HG02571 (cell line): ENCODE data around the gene ESPNL.

ENCODE experiments used
- ATAC-seq: cut with Tn5 transposase; IDR thresholded peaks from one replicate; pipeline ENCODE4 v1.9.1; 2021; ENCODE audit warnings: mild to moderate bottlenecking, moderate library complexity; ENCODE audit not compliant: unreplicated experiment

ESPNL gene

DNA sequence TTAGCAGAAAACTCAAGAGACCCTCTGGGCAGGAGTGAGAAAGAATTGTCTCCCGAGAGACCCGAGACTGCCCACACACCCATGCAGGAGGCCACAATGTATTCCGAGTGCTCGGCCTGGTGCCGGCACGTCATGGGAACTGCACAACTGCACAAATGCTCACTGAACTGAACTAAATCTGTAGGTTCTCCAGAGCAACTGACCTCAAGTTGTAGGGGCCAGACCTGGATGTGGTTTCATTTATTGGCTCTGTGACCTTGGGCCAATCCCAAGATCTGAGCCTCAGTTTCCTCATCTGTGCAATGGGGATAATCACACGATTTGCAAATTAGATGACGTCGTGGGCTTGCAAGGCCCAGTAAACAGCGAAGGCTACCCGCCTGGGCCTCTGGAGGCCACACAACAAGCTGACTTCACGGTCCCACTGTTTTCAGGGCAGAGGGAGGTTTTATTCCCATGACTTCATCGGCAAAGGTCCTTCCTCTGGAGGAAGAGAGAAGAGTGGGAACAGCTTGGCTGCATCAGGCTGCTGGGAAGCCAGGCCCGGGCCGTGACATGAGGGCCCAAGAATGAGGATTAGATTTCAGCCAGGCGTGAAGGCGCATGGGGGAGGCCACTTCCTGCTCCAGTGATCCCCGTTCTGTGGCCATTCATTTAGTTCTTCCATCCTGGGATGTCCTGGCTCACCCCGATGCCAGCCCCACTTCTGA is 55.1 kb downstream of the ESPNL start:
- ATAC-seq, result no peak

DNA sequence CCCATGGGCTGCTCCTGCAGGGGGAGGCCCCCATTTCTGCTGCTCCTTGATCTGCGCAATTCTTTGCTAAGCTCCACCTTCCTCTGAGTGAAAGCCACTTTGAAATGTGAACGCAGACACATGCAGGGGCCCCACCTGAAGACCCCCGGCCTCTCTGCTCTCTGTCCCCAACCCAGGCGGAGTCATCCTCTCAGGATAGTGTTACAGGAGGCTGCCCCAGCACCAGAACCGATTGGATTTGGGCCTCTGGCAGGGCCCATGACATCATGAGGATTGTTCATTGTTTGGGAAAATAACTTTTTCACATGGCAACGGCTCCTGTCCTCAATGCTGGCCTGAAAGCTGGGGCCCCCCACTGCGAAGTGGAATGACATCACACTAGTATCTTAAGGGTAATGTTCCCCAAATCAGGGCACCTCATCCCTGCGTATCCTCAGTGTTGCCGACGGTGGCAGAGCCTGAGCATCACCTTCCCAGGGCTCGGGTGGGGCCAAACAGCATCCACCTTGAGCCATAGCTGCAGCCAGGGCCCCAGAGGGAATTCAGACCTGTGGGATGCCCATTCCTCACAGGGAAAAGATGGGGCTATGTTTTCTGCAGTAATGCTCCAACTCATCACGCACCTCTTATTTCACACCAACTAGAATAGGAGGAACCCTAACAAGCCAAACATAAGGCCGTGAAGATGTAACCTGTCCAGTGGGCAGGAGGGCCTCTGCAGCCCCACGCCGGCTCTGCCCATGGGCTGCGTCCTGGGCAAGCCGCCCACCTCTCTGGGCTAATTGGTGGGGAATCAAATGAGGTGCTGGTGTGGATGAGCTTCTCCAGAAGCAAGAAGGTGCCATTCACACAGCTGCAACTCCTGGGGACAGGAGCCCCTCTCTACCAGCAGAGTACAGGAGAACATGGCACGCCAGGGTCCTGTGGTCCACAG is 55.9 kb downstream of the ESPNL start:
- no peak for ATAC-seq

DNA sequence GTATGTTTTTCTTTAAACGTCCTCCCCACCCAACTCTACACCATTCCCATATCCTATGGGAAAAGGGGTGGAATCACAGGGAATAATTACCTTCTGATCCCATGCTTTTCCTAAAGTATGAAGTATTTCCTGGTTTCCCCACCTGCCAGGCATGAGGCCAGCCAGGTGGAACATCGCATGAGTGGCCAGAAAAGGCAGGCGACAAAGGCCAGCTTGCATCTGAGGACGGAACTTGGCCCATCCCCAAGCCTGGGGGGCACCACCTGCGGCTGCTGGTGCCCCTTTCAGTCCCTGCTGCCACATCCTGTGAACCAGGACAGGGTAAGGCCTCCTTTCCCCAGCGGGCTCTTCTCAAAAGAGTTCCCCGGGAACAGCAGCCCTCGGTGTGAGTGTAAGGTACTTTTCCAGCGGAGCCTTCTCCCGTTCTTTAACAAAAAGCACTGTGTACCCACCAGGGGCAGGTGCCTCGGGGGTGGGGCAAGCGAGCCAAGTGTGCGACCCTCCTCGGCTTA is 57.4 kb downstream of the ESPNL start:
- ATAC-seq, result no peak

DNA sequence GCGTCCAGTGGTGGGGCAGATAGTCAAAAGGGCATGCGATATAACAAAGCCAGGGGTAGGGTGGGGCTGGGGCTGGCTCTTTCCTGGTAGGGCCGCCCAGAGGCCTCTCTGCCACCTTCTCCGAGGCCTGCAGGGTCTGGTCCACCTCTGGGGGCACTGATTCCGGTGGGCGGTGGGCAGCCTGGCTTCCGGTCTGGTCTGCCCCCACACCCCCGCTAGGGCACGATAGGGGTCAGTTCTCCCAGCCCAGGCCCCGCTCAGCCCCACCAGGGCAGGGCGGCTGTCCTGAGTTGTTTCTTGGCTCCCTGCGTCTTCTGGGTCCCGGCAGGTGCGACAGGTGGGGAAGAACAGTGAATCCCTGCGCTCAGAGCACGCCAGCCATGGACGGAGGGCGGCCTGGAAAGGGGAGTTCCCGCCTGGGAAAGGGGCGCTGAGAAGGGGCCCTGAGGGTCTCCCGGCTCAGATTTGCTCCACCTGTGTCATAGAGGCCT is 57.9 kb downstream of the ESPNL start:
- no peak for ATAC-seq

DNA sequence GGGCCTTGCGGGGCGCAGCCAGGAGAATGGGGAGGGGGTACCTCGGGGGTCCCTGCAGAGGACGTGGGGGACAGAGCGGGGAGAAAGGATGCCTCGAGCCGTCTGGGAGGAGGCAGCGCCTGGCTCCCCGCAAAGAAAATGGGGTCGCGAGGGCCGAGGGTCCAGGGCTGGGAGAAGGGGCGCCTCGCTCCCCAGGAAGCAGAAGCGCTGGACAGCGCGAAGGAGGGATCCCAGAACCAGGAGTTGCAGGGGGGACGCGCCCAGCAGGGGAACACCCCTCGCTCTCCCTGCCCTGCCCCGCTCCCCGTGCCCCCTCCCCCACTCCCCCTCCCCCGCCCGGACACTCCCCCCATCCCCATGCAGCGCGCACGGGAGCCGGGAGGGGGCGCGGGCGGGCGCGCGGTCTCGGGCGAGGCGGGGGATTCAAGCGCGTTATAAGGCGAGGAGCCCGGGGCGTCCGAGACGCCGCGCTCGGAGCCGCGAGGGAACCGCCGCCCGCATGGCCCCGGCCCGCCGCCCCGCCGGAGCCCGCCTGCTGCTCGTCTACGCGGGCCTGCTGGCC is 58.5 kb downstream of the ESPNL start, which contains the start of gene ERFE:
Gene ERFE (plus strand): TSS at position 462 of the 562 bp plus-strand sequence. CDS start 38 bp downstream, at position 500.
- no peak for ATAC-seq

DNA sequence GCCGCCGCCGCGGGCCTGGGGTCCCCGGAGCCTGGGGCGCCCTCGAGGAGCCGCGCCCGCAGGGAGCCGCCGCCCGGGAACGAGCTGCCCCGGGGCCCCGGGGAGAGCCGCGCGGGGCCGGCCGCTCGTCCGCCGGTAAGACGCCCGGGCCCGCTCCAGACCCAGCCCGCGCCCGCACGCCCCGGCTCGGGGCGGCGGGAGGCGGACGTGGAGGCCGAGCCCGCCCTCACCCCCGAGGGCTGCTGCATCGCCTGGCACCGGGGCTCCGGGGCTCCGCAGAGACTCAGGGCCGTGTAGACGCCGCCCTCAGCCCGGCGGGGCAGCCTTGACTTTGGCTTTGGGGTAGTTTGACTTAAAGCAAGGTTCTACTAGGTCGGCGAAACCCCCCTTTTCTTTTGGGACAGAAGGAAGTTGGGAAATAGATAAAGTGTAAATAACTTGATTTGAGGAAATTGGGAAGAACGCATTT is 59.0 kb downstream of the ESPNL start:
- ATAC-seq, result no peak

DNA sequence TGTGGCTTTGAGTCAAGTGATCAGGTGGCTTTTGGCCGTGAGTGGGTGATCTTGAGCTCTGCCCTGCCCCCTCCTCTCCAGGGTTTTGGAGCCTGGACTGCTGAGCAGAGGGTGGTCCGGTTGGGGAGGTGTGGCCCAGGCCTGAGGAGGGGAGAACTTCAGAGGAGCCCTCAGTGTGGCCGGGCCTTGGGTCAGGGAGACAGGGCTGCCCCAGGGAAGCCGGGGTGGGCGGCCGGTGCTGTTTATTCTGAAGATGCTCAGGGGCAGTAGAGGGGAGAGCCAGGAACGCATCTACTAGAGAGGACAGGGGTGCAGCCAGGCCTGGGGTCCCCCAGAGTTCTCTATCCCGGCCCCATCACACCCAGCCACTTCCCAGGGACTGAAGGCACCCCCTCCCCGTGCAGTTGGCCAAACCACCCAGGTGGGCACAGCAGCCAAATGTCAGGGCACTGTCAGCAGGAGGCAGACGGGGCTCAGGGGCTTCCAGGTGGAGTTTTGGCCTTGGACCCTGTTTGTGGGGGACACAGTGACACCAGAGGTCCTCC is 59.6 kb downstream of the ESPNL start:
- no peak for ATAC-seq

DNA sequence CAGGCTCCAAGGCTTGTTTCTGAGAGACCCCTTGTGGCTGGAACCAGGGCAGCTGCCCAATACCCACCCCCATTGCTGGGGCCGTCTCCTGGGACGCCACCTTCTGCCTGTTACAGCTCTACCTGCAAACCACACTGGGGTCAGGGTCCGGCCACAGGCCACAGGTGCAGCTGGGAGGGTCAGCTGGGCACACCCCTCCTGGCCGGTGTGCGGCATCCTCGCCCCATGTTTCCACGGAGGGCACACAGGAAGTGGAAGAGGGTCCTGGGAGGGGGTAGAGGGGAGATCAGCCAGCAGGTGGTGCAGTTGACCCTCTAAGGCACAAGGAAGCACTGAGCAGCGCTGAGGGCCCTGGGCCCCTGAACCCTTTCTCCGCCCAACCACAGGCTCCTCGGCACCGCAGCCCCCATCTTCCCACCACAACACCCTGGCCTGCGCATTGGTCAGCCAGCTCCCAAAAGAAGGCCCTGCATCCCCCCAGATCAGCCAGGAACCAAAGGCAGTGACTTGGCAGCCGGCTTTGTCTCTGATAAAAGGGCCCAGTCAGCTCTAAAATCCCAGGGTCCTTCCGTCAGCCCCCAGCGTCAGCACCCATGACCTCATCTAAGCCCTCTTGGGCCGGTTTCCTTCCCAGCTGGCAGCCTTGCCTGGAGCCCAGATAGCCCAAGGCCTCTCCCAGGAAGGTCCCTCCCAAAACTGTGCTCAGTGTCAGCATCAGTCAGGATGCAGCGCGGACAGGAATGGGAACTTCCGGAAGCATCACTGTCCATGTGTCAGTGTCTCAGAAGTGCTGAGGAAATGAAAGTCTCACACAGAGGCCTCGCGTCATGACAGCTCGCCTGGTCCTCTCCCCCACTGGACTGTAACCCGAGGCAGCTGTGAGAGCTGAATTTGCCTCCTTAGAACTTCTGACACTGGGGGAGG is 60.3 kb downstream of the ESPNL start:
- no peak for ATAC-seq

DNA sequence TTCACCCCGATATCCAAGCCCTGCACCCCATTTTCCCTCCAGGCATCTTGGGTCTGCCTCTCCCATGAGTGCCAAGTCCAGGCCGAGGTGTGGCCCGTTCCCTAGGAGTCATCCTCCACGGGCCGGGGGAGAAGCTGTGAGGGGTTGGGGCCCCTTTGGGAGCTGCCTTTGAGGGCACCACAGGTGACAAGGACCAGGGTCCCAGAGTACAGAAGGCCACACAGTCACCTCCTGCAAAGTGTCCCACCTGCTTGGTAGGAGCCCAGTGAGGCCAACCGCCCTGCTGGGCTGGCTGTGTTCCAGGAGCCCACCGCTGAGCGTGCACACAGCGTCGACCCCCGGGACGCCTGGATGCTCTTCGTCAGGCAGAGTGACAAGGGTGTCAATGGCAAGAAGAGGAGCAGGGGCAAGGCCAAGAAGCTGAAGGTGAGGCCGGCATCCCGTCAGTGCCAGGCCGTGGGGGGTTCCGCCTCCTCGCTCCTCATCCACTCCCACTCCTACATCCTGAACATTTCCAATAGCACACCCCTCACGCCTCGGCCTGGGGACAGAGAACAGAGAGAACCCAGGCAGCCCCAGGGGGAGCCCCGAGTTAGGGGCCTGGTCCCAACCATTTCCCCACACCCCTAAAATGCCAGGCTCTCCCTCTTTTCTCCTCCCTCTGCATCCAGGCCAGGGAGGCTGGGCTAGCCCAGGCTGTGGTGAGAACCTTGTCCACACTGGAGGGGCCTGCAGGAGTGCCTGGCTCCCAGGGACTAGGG is 61.3 kb downstream of the ESPNL start:
- ATAC-seq, result no peak

DNA sequence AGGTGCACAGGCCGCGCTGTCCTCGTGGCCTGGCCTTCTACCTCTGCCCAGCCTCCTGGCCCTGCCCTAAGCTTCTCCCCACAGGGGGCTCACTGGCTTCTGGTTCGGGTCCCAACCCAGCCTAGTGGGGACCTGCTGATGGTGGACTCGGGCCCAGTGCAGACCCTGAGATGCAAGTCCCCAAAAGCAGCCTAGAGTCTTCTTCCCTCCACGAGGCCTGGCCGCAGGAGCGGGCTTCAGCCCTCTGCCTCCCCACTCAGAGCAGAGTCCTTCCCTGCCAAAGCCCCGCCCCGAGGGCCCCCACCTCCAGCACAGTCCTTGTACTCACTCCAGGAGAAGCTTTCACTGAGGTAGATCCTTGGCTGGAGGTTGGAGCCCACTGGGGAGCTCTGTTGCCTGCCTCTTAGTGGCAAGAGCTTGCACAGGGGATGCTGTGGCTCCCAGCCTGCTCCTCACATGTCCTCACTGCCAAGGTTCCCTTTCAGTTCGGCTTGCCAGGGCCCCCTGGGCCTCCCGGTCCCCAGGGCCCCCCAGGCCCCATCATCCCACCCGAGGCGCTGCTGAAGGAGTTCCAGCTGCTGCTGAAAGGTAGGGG is 62.2 kb downstream of the ESPNL start:
- no peak for ATAC-seq

DNA sequence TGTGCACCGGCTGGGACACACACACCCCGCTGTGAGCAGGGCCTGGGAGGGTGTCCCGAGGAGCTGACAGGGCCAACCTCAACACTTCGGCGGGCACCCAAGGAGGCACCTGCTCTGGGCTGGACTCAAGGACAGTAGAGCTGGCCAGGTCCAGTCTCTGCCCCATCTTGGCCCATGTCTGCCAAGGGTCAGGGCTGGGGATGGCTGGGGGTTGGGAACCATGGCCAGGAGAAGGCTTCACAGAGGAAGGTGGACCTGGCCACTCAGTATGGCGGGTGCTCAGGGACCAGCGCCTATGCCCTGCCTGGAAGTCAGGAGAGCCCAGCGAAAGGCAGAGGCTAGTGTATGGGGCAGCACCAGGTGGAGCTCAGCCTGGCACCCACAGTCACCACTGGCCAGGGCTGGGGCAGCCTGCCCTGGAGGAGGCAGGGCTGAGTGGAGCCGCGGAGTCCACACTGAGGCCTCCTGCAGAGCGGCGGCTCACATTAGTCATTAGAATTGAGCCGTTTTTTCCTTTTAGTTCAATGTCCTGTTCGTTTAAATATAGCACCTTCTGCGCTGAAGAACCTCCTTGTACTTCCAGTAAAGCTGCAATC is 62.8 kb downstream of the ESPNL start:
- no peak for ATAC-seq

DNA sequence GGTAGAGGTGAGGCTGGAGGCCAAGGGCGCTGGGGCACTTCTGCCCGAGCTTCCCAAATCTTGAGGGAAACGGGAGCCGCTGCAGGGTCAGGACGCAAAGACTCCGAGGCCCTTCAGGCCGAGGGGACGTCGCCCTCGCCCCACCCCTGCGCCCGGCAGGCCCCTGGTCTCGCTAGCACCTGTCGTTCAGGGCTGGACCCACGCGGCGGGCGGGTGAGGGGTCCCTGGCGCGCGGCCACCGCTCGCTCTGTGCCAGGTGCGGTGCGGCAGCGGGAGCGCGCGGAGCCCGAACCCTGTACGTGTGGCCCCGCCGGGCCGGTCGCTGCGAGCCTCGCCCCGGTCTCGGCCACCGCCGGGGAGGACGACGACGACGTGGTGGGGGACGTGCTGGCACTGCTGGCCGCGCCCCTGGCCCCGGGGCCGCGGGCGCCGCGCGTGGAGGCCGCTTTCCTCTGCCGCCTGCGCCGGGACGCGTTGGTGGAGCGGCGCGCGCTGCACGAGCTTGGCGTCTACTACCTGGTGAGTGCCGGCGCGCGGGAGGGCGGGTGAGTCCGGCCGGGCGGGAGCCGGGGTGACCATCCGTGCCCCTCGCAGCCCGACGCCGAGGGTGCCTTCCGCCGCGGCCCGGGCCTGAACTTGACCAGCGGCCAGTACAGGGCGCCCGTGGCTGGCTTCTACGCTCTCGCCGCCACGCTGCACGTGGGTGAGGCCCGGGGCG is 63.5 kb downstream of the ESPNL start:
- ATAC-seq, result no peak

DNA sequence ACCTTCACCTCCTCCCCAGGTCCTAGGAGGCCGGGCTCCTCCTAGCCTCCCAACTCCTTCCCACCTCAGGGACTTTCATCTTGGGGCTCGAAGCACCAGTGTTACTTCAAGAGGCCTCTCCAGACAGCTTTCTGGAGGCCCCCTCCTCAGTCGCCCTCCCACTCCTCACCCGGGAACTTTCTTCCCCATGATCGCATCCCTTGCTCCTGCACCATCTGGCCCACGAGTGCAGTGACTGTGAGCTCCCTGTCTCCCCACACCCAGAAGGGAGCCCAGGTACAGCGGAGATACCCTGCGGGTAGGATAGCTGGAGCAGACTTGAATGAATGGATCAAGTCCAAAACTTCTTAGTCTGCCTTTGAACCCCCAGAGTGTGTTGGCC is 64.8 kb downstream of the ESPNL start:
- no peak for ATAC-seq

DNA sequence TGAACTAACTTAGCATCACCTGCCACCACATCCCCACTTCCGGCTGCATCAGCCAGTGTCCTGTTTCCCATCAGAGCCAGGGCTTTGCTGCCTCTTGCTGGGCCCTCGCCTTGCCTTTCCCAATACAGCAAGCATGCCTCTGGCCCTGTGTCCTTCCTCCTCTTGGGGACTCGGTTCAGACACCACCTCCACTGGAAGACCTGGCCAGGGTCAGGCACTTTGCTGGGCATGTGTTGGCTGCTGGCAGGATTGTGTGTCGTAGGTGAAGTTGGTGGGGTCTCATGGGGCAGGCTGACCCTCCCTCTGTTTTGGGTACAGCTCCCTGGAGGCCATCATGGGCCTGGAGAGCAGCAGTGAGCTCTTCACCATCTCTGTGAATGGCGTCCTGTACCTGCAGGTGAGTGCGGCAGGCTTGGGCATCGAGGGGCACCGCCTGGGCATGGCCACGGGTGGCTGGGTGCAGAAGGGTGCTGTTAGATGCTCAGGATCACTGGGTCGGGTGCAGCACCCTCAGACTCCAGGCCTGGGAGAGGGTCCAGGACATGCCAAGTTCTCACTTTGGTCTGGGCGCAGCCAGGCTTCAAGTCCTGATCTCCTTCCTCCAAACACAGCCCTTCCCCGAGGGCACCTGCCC is 65.3 kb downstream of the ESPNL start:
- no peak for ATAC-seq

DNA sequence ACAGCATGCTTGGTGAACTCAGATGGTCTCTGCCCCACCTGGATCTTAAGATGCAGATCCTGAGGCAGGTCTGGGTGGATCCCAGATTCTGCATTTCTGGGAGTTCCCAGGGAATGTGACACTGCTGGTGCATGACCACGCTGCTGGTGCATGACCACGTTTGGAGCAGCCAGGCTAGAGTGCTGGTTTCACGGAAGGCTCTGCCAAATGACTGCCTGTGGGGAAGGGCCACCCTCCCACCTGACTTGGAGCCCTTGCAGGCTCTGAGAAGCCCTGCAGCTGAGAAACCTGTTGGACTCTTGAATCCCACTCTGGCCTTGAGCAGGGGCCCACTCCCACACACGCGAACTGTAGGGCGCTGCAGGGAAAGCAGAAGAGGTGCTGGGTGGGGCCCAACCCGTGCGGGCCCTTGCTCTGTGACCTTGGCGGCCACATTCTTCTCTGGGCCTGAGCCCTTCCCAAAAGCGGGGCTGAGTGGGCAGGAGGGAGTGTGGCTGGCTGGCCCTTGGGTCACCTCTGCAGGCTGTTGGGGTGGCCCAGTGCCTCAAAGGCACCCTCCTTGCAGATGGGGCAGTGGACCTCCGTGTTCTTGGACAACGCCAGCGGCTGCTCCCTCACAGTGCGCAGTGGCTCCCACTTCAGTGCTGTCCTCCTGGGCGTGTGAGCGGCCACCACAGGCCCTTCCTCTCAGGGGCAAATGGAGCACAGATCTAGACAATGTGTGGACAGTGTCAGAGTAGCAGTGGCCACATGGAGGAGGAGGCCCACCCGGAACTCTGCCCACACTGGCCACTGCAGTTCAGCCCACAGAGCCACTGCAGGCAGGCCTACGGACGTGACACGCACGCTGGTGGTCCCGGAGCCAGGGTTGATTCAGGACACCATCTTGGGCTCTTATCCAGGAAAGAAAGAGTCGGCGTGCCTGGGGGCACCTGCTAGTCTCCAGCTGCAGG is 66.5 kb downstream of the ESPNL start:
- ATAC-seq, result no peak

DNA sequence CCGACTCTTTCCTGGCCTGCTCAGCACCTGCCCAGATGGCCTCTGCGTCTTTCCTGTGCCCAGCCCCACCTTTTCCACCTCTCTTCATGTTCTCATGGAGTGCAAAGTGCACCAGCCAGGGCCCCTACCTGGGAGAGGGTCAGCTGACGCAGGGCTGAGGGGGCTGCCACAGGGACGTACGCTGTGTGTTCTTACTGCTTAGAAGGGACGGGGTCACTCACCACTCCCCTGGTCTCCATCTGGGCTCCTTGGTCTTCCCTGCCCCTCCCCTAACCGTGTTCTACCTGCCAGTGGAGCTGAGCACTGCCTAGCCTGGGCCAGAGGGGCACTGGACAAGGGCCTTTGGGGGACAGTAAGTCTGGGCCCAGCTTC is 67.2 kb downstream of the ESPNL start:
- ATAC-seq, result no peak
